Activated T-cell treated with anti-CD3 and anti-CD28 coated beads for 1 hour (primary cell): ENCODE data around the gene VGF.

Experiments used
- DNase-seq: peaks from one replicate; pipeline ENCODE4 v3.0.0-alpha.2; 2020; ENCODE audit warnings: low read depth

Gene VGF

DNA sequence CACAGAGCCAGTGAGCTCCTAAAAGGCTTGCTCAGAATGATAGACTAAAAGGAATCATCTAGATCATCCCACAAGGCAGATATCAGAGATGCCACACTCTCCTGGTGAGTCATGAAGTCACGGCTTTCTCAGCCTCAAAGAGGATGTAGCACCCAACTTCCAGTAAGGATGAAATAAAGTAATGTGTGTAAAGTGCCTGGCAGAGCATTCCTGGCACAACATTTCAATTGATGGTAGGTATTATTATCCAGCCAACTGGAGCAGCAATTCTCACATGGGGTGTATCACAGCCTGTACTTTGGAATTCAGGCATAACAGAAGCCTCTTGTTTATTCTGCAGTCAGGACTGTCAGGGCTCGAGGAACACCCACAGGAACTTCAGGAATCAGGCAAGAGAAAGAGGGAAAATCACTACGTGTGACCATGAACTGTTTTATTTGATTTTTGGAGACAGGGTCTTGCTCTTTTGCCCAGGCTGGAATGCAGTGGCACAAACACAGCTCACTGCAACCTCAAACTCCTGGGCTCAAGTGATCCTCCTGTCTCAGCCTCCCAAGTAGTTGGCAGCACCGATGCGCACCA lies 20.0 kb upstream of the VGF start:
- DNase-seq: no peak

DNA sequence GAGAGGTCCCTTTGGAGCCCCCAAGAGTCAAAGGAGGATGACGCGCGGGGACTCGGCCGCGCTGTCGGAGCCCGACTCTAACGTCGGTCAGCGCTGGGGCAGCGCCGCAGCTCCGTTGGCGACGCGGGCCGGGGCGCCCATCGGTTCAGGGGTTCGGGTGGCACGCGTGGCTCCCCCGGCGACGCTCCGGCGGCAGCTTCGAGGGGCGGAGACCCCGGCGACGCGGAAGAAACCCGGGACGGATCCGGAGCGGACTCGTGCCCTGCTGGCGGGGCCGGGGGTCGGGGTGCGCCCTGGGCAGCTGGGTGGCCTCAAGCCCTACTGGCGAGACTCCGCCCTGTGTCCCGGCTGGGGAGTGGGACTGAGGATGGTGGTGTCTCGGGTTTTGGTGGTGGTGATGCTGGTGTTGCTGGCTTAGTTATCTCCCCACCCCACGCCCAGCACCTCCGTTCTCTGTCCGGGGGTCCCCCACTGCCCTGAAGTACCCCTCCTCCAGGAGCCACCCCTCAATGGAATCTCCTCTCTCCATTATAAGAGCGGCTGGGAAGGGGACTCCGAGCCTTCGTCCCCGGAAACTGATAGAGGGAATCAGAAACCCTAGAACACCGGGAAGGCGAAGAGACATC lies 14.9 kb upstream of the VGF start, which contains the start of gene NAT16:
TSS of gene NAT16 (minus strand) at position 164 of the 626 bp plus-strand sequence. CDS start 5,486 bp downstream, outside the sequence.
- no peak for DNase-seq

GRCh38 chr7:101179713-101180112 lies 14.3 kb upstream of the VGF start:
- no peak for DNase-seq

- no peak for DNase-seq
Measured at GRCh38 chr7:101179117-101179516, 13.7 kb upstream of the VGF start.

DNA sequence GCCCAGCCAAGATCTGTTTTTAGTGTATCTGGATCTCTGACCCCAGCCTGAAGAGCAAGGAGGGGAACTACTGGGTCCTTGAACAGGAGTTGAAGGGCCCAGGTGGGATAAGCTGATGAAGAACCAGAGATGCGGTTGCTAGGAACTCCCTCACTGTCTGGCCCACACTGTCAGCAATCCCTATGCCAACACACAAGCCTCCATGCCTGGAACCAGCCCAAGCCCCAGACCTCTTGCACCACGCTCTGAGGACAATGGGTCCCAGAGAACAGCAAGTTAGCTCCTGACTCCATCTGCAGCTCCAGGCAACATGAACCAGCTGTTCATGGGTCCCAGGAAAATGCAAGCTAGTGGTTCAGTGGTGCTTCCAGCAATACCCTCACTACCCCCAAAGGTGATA lies 12.3 kb upstream of the VGF start:
- DNase-seq: no peak

- DNase-seq: no peak
Measured at GRCh38 chr7:101175664-101176063, 10.3 kb upstream of the VGF start.

DNA sequence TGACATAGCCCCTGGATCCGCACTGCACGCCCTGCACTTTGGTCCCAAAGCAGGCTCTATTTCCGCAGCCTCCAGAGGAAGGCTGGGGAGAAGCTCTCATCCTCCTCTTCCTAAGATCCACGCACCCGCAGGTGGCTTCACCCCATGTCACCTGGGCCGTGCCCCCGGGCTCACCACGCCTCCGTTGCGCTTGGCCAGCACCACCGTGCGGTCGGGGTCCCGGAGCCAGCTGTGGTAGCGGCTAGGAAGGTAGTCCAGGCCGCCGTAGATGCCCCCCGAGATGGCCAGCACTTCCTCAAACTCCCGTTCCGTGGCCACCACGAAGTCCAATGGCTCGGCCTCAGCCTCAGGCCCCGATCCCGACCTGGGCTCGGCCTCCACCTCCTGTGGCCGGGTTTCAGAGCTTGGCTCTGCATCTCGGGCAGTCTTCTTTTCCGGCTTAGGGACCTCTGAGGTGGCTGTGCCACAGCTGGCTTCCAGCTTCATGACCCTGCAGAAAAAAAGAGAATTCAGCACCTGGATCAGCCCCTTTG lies 9.0 kb upstream of the VGF start:
- DNase-seq: no peak

- peak; percentile 51 for DNase-seq
Measured at GRCh38 chr7:101173752-101174244, 8.4 kb upstream of the VGF start.

- no peak for DNase-seq
Measured at GRCh38 chr7:101172854-101173751, 7.7 kb upstream of the VGF start.

GRCh38 chr7:101172005-101172853 lies 6.9 kb upstream of the VGF start:
- DNase-seq: no peak

- DNase-seq: no peak
Measured at GRCh38 chr7:101171442-101171837, 6.1 kb upstream of the VGF start.

DNA sequence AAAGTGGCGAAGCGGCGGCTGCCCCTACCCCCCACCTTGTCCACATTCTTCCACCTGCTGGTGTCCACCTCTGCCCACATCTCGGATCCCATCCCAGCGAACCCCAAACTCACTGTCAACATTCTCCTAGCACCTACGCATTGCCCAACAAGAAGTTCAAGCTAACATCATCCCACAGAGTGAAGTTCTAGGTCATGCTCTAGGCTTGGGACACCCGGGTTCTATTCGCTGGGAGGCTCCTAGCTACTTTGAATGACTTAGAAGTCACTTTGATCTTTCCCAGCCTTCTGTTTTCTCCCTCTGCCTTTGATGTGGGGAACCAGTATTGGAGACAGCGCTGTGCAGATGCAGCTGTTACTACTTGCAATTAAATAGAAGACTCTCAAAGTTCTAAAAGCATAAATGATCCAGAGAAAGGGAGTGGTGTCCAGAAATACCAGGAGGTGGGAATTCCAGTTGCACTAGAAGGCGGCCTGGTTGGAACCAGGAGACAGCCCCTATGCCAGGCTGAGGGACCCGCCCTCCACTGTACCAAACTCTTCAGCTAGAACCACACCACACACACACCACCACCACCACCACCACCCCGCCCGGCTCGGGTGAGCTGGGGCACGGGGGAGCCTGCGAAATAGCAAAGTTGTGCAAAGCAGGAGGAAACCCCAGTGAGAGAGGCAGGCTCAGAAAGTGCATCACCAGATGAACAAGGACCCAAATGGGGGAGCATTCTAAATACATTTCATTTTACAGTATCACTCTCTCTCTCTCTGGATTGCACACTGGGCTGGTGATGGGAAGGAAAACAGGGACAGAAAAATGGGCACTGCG lies 5.5 kb upstream of the VGF start:
- DNase-seq: no peak

- DNase-seq: peak; percentile 74
Measured at GRCh38 chr7:101169838-101170551, 4.6 kb upstream of the VGF start.

GRCh38 chr7:101169110-101169837 lies 3.9 kb upstream of the VGF start:
- no peak for DNase-seq

DNA sequence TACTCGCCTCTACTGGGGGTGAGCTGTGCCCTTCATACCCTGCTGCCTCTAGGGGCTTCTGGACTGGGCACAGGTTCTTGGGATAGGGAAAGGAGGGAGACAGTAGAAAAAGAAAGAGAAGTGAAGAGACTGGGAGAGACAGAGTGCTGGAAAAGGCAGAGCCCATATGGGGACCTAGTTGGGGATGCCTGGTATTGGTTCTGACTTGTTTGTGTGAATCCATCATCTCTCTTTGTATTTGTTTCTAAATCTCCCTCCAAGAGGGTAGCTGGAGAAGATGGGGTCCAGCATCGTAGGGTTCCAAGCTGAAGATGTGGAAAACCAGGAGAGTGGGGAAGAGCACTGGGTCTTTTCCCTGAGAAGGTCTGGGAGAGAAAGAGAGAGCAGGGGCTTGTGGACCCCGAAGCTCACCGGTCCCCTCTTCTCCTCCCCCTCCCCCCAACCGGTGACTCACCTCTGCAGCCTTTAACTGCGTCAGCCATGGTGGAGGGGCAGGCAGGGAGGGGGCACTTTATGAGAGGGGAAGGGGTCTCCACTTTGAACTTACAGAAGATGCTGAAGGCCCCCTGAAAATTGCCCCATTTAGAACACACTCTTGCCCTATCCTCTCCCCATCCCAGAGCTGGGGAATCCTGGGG lies 3.2 kb upstream of the VGF start:
- DNase-seq: no peak

DNA sequence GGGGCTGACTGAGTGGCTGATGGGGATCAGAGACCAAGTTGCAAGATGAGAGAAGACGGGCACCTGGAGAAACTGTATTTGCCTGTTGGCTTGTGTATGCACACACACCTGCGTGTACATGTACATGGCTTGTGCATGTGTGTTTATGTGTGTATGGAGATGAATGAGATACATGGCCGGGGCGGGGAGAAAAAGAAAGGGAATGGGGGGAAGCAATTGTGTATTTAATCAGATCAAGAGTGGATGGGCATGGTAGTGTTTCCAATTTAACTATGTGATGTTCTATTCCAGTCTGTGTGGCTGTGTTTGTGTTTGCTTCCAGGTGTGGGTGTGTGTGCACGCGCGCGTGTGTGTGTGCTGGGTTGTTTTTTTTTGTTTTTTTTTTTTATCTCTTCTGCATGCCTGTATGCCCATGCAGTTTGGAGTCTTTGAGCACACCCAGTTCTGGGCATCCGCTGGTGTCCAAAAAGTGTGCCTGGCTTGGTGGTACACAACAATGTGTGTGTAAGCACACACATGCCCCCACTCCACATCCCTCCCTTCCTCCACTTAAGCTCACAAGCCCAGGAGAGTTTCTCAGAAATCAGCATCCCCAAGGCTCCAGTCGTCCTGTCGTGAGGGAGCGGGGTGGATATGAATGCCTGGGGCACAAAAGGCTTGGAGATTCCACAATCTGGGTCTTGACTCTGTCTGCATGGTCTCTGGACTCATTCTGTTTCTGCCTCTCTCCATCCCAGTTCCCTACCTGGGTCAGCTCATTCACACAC lies 2.5 kb upstream of the VGF start:
- no peak for DNase-seq

DNA sequence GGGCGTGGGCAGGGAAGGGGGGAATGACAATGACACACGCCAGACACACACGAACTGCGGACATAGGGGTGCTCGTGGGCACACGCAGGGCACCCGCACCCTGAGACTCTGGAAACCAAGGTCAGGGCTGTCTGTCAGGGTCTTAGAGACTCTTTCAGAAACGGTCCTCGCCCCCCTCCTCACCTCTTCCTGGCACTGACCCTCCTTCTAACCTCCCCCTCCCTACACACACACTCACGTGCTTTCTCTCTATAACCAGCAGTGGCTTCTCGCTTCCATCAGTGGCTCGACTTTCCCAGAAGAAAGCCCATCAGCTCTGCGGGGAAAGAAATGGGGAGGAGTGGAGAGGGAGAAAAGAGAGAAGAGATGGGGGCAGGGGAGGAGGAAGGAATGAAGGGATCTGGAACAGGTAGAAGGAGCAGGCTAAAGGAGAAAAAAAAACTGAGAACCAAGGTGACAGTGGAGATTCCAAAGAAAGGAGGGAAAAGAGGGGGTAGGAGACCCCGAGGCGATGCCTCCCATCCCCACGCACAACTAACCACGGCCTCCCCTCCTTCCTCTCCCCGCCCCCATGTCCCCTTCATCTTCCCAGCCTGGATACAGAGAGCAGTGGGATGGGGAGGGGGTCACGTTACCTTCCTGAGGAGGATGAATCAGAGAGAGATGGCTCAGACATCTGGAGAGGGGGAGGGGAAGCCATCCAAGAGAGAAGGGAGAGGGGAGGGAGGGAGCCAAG lies 1.7 kb upstream of the VGF start:
- DNase-seq: no peak

DNA sequence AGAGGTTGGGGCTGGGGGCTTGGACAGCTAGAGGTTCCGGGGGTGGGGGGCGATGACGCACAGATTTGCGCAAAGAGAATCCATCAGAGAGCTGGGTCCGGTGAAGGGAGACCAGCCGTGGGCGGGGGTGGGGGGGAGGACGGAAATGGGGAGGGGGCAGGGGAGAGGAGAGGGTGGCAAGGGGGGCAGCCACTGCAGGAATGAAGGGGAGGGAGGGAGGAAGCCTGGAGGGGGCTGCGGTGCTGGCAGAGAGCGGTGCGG lies 1.2 kb upstream of the VGF start:
- DNase-seq: no peak
